K562 (cell line): ENCODE data around the gene PIGC. TPM values are rescaled to one million over a fixed set of nuclear protein-coding genes. Genes with fewer than 3 reads are reported as not detected.
A peak's percentile ranks its signal among the peaks of the same experiment; 100 is the strongest.

Experiments
- CEBPG ChIP-seq, 3 experiments: fragments of 200-800 bp in 1 of 3; sonication (Bioruptor generic) in 1 of 3; sonication (generic) in 1 of 3; formaldehyde crosslinking in 1 of 3; IDR thresholded peaks in 2 of 3; conservative IDR thresholded peaks in 1 of 3; 2 replicates each; pipeline versions ENCODE4 v1.6.1 to v1.8.0; 2016 to 2022; ENCODE audit warnings: missing compliant biosample characterization in 2 of 3, missing genetic modification characterization in 2 of 3, mild to moderate bottlenecking in 1 of 3, missing genetic modification reagents in 1 of 3
- HDAC6 ChIP-seq: IDR thresholded peaks from 2 replicates; pipeline ENCODE4 v1.6.1; 2012; ENCODE audit warnings: low read depth, mild to moderate bottlenecking, control low read depth, inconsistent platforms, low read length, moderate library complexity
- MEIS2 ChIP-seq: fragments of 450-650 bp; IDR thresholded peaks from 2 replicates; pipeline ENCODE4 v1.6.1; 2014; ENCODE audit warnings: mild to moderate bottlenecking; ENCODE audit not compliant: partially characterized antibody
- MLX ChIP-seq, 2 experiments: fragments of 450-650 bp in 1 of 2; sonication (generic) in 1 of 2; formaldehyde crosslinking; conservative IDR thresholded peaks; 2 replicates each; pipeline versions ENCODE4 v1.4.0 to v1.8.1; 2020 to 2022; ENCODE audit warnings: mild to moderate bottlenecking in 1 of 2, missing genetic modification reagents in 1 of 2
- TFAM ChIP-seq: fragments of 250-450 bp; sonication (Bioruptor Pico); conservative IDR thresholded peaks from 2 replicates; pipeline ENCODE4 v1.5.0; 2021; ENCODE audit warnings: mild to moderate bottlenecking, moderate library complexity
- ZNF12 ChIP-seq: sonication (generic); formaldehyde crosslinking; IDR thresholded peaks from 2 replicates; pipeline ENCODE4 v1.4.0; 2020; ENCODE audit warnings: mild to moderate bottlenecking, missing genetic modification reagents
- ZNF444 ChIP-seq: fragments of 250-450 bp; sonication (Bioruptor Pico); IDR thresholded peaks from 2 replicates; pipeline ENCODE4 v1.4.0; 2020; ENCODE audit warnings: mild to moderate bottlenecking, moderate library complexity
- ZNF717 ChIP-seq: fragments of 250-450 bp; sonication (Bioruptor Pico); IDR thresholded peaks from 2 replicates; pipeline ENCODE4 v1.5.0; 2021
- polyA plus RNA-seq, 8 experiments: library from polyadenylated mRNA; depleted of rRNA in 4 of 8; stranded (reverse) in 5 of 8; unstranded in 3 of 8; fragments of >200 nt; fragmentation: Nextera tagmentation in 2 of 8; fragmentation: Illumina TruSeq in 1 of 8; extraction: Ambion mirVana in 2 of 8; extraction: Trizol in 1 of 8; gene quantifications; 2 replicates each; pipeline versions ENCODE4 v1.2.1 to v1.2.3, GENCODE V29; 2011 to 2014; ENCODE audit warnings: inconsistent platforms in 1 of 8, missing spikeins in 1 of 8
- total RNA-seq, 7 experiments: library from RNA; depleted of rRNA in 6 of 7; stranded (reverse); fragments of >200 nt in 6 of 7; fragmentation: Illumina TruSeq in 2 of 7; extraction: Trizol in 2 of 7; gene quantifications; 2 replicates each; pipeline versions ENCODE4 v1.2.1 to v1.2.3, GENCODE V29; 2011 to 2021; ENCODE audit warnings: low replicate concordance in 1 of 7
- TF ChIP-seq, protein P1 (sequence below): fragments of 250-450 bp; sonication (Bioruptor Pico); IDR thresholded peaks from 2 replicates; pipeline ENCODE4 v1.4.0; 2020; ENCODE audit warnings: mild to moderate bottlenecking, moderate library complexity
- TF ChIP-seq, protein P2 (sequence below): sonication (generic); formaldehyde crosslinking; IDR thresholded peaks from 2 replicates; pipeline ENCODE4 v1.8.0; 2023; ENCODE audit warnings: mild to moderate bottlenecking, missing genetic modification reagents
- TF ChIP-seq, protein P3 (sequence below), 2 experiments: fragments of 450-650 bp in 1 of 2; sonication (generic) in 1 of 2; formaldehyde crosslinking in 1 of 2; IDR thresholded peaks; 2 replicates each; pipeline versions ENCODE4 v1.7.1 to v1.9.0; 2016 to 2022; ENCODE audit warnings: inconsistent platforms in 1 of 2, mild to moderate bottlenecking in 1 of 2, missing genetic modification reagents in 1 of 2
- TF ChIP-seq, protein P4 (sequence below), 2 experiments: fragments of 450-650 bp in 1 of 2; sonication (generic) in 1 of 2; formaldehyde crosslinking in 1 of 2; IDR thresholded peaks in 1 of 2; conservative IDR thresholded peaks in 1 of 2; 2 replicates each; pipeline versions ENCODE4 v1.6.1 to v1.8.1; 2016 to 2023; ENCODE audit warnings: mild to moderate bottlenecking in 2 of 2, moderate library complexity in 2 of 2, inconsistent platforms in 1 of 2, missing genetic modification reagents in 1 of 2

Gene PIGC
- total and polyA plus RNA-seq, 9 of the 15 experiments (the other 6 are each of a cell fraction or from before 2014, with no cell fraction given), result 30.5 to 97.9 (median 54.7) TPM

- TF ChIP-seq CEBPG (CRISPR knock-in tag; IDR thresholded peaks at IDR 0.05) (no peak), CEBPG (tag; conservative IDR thresholded peaks at IDR 0.05 in 1 of 2, IDR thresholded peaks at IDR 0.05 in 1 of 2) (peak in 1 of 2 experiments; percentile 76; a peak in 2 of 4 replicates), HDAC6 (no peak), TFAM (no peak), ZNF12 (CRISPR knock-in tag) (no peak), ZNF717 (no peak), MEIS2 (peak; percentile 61), ZNF444 (no peak), MLX (CRISPR knock-in tag; conservative IDR thresholded peaks at IDR 0.05) (no peak)
- TF ChIP-seq, protein P1, sequence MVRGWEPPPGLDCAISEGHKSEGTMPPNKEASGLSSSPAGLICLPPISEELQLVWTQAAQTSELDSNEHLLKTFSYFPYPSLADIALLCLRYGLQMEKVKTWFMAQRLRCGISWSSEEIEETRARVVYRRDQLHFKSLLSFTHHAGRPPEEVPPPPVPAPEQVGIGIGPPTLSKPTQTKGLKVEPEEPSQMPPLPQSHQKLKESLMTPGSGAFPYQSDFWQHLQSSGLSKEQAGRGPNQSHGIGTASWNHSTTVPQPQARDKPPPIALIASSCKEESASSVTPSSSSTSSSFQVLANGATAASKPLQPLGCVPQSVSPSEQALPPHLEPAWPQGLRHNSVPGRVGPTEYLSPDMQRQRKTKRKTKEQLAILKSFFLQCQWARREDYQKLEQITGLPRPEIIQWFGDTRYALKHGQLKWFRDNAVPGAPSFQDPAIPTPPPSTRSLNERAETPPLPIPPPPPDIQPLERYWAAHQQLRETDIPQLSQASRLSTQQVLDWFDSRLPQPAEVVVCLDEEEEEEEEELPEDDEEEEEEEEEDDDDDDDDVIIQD (CRISPR knock-in tag), result no peak
- TF ChIP-seq, protein P2, sequence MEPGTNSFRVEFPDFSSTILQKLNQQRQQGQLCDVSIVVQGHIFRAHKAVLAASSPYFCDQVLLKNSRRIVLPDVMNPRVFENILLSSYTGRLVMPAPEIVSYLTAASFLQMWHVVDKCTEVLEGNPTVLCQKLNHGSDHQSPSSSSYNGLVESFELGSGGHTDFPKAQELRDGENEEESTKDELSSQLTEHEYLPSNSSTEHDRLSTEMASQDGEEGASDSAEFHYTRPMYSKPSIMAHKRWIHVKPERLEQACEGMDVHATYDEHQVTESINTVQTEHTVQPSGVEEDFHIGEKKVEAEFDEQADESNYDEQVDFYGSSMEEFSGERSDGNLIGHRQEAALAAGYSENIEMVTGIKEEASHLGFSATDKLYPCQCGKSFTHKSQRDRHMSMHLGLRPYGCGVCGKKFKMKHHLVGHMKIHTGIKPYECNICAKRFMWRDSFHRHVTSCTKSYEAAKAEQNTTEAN, result no peak
- TF ChIP-seq, protein P3, sequence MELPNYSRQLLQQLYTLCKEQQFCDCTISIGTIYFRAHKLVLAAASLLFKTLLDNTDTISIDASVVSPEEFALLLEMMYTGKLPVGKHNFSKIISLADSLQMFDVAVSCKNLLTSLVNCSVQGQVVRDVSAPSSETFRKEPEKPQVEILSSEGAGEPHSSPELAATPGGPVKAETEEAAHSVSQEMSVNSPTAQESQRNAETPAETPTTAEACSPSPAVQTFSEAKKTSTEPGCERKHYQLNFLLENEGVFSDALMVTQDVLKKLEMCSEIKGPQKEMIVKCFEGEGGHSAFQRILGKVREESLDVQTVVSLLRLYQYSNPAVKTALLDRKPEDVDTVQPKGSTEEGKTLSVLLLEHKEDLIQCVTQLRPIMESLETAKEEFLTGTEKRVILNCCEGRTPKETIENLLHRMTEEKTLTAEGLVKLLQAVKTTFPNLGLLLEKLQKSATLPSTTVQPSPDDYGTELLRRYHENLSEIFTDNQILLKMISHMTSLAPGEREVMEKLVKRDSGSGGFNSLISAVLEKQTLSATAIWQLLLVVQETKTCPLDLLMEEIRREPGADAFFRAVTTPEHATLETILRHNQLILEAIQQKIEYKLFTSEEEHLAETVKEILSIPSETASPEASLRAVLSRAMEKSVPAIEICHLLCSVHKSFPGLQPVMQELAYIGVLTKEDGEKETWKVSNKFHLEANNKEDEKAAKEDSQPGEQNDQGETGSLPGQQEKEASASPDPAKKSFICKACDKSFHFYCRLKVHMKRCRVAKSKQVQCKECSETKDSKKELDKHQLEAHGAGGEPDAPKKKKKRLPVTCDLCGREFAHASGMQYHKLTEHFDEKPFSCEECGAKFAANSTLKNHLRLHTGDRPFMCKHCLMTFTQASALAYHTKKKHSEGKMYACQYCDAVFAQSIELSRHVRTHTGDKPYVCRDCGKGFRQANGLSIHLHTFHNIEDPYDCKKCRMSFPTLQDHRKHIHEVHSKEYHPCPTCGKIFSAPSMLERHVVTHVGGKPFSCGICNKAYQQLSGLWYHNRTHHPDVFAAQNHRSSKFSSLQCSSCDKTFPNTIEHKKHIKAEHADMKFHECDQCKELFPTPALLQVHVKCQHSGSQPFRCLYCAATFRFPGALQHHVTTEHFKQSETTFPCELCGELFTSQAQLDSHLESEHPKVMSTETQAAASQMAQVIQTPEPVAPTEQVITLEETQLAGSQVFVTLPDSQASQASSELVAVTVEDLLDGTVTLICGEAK (IDR thresholded peaks at IDR 0.05), result no peak
- TF ChIP-seq, protein P3 (CRISPR knock-in tag; IDR thresholded peaks at IDR 0.05), result no peak
- TF ChIP-seq, protein P4, sequence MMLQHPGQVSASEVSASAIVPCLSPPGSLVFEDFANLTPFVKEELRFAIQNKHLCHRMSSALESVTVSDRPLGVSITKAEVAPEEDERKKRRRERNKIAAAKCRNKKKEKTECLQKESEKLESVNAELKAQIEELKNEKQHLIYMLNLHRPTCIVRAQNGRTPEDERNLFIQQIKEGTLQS (IDR thresholded peaks at IDR 0.05), result peak; percentile 24; the same call in 1 of the 2 replicates
- TF ChIP-seq, protein P4 (CRISPR knock-in tag; conservative IDR thresholded peaks at IDR 0.05), result no peak
Measured at GRCh38 chr1:172460177-172460576, 16.3 kb upstream of the PIGC start (continued).
